GM18519 (cell line): Measurements from ENCODE around the gene UNC13D.
"Not testable (repeated sequence)": the region's sequence is repeated elsewhere in the genome, so short reads cannot be mapped to it uniquely, and the experiment has no call there.

ENCODE experiments used
- ATAC-seq: cut with Tn5 transposase; IDR thresholded peaks from one replicate; pipeline ENCODE4 v1.9.1; 2021; ENCODE audit warnings: mild to moderate bottlenecking, moderate library complexity; ENCODE audit not compliant: unreplicated experiment, low FRiP score

The UNC13D gene

DNA sequence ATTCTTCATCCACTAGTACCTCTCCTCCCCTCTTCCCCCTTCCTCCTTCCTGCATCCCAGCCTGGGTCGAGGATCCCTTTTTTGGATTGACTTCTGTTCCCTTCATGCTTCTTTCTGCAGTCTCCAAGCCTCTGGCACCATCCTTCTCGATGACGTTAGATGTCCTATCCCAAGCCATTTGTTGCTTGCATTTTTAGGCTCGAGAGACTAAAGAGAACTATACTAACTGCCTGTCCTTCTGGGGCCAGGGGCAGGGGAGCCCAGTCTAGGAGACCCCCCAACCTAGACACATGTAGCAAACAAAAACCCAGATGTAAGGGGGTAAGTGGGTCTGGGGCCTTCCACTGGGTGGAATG, 35.7 kb downstream of the UNC13D start:
- ATAC-seq = no peak

DNA sequence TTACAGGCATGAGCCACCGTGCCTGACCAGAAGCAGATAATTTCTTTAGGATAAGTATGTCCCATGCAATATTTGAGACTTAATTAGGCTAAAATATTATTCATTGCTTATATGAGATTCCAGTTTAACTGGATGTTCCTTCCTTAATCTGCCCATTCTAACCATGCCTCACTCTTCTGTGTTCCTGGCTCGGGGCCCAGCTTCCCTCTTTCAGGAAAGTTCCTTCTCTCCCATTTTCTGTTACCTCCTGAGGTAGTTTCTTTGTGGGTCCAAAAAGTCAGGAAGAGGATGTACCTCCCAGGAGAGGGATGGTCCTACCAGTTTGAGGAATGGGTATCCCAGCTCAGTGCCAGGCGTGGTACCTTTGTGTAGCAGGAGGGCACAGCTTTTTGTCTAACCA, 36.3 kb downstream of the UNC13D start:
- ATAC-seq = no peak

DNA sequence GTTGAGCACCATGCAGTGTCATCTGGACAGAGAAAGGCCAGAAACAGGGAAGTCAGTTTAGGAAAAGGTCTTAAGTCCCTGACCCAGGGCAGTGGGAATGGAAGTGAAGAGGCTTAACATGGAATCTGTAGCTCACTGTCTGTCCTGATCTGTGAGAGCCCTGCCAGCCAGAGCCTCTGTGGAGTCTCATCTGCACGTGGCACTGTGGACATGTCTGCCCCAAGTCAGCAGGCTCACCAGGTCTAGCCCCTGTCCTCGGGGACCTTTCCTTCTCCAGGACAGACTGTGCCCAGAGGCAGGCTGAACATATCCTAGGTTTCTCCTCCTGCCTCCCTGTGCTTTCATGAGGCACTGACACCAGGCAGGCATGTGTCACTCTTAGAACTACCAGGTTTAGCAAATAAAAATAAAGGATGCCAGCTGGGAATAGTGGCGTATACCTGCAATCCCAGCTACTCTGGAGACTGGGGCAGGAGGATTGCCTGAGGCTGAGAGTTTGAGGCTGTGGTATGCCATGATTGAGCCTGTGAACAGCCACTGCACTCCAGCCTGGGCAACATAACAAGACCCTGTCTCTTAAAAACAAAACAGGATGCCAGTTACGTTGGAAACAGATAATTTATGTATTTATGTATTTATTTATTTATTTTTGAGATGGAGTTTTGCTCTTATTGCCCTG, 37.2 kb downstream of the UNC13D start:
- no peak for ATAC-seq

DNA sequence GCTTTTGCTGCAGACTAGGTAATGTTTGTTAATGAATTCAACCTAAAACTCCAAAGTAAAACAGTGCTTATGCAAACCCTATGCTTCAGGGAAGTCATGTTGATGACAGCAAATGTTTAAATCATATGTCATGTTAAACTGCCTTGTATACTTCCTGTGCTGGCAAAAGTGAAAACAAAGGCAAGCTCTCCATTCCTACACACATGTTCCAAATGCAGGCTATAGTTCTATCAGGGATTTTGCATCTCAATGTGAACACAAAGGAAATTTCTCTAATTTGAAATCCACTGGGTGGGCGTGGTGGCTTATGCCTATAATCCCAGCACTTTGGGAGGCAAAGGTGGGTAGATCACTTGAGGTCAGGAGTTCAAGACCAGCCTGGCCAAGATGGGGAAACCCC, 40.3 kb downstream of the UNC13D start:
- ATAC-seq = no peak

DNA sequence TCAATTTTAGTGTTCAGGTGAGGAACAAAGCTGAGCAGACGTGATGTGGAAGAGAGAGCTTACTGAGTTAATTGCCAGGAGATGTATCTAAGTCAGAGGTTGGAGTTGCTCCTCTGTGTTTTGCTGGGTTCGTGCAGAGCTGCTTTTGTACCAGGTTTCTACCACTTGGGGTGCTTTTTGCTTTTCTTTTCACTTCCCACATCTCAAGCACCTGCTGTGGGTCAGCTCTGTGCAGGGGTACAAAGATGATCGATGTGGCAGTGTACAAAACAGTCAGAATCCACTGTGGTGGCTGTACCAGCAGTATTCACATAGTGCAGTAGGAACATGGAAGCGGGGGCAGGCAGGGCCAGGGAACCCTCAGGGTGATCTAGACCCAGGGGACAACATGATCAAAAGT, 44.8 kb downstream of the UNC13D start:
- no peak for ATAC-seq

DNA sequence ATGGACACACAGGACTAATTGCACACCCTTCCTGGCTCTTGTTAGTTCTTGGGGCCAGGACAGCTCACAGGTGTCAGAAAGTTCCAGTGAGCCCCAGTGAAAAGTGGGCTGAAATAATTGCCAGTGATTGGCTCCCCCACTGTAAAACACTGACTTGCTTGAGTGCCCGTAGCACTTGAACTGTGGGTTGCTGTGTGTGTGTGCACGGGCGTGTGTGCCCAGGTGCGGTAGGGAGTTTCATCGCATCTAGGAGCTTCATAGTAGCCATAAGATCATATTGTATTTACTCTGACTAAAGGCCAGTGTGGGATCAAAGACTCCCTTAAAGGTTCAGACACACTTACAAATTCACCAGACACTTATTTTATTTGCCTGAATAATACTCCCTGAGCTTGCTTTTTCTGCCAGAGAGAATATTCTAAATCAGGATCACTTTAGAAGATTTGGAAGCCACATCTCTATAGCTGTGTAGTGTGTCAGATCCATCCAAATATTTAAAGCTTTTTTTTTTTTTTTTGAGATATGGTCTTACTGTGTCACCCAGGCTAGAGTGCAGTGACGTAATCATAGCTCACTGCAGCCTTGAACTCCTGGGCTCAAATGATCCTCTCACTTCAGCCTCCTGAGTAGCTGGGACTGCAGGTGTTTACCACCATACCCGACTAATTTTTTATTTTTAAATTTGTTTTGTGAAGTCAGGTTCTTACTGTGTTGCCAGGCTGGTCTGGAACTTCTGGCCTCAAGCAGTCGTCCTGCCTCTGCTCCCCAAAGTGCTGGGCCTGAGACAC, 48.2 kb downstream of the UNC13D start:
- ATAC-seq = no peak

DNA sequence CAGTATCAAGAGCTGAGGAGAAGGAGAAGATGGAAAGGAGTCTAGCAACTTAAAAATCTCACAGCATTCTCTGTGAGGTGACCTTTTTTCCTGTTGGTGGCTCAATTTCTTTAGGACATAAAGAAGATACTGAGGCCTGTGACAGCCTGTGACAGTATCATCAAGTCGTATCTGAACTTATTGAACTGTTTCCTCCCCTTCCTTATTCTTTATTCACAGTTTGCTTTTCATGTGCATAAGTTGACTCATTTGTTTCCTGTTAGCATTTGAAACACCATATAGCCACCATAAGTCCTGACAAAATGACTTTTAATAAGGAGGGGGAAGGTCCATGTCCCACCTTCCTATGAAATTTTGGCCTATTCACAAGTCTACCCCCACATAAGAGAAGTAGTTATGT, 50.7 kb downstream of the UNC13D start:
- no peak for ATAC-seq

DNA sequence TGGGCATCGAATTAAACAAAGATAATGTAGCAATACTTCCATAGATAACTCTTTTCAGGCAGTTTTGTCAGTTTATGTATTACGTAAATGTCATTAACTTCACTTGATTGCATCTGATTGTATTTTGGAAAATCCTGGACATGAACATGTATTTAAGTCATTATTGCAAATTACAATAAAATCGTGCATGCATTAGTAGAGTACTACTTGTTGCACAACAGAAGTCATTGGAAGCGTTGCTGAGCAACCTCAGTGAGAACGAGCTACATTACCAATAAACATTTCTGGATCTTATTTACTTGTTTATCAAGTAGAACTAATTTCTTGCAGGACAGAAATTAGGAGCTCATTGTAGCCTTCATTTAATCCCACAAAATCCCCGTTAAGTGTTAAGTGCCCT, 53.0 kb downstream of the UNC13D start:
- ATAC-seq = no peak

DNA sequence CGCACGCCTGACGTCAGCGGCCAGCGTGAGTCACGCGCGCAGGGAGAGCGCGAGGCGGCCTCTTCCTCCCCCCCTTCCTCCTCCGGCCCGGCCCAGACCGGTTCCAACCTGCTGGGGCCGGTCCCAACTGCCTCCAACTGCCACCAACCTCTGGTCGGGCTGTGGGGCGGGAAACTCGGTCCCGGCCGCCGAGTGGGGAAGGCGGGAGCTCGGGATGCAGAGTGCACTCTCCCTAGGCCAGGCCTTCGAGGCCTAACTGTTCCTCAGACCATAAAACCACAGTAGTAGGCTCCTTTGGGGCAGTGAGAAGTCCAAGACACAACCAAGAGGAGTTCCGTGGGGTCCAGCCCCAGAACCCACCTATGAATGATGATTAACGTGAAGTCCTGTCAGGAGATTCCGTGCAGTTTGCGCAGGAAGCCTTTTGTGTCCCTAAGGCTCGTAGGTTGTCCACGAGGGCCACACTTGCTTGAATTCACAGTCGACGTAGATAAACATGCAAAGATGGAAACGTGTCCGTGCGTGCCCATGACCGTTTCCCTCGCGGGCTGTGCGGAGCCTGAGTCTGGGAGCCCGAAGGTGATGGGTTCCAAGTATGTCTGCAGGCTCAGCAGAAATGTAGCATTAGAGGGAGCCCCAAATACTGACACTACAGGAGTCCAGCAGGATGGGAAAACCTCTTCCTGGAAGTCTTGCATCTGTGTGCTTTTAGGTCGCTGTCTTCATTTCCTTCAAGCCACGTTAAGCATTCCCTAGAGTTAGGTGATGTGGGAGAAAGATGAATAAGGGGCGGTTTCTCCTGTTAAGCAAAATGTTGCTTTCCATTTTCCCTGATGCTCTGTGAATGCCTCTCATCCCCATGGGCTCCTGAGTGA, 59.0 kb downstream of the UNC13D start:
- ATAC-seq = peak; percentile 29

DNA sequence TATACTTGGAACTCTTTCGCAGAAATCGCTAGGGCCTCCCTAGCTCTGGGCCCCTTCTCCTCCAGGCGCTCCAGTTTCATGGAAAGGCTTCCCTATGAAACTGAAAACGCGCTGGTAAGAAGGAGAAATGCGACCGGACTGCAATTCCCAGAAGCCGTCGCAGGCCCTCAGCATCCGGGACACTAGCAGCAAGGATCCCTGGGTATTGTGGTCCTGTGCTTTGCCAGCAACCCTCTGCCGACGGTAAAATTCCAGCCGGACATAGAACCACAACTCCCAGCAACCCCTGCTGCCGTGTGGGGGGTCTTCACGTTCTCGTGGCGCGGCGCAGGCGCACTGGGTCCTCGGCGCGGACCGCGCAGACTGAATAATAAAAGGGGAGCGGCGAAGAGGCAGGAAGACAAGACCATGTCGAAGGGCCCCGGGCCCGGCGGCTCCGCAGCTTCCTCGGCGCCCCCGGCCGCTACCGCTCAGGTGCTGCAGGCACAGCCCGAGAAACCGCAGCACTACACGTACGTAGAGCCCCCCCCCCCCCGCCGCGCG, 59.7 kb downstream of the UNC13D start, which contains the start of gene UNK:
TSS of gene UNK (plus strand) at position 334 of the 543 bp plus-strand sequence. CDS start at position 409, 75 bp downstream.
- peak; percentile 44 for ATAC-seq

DNA sequence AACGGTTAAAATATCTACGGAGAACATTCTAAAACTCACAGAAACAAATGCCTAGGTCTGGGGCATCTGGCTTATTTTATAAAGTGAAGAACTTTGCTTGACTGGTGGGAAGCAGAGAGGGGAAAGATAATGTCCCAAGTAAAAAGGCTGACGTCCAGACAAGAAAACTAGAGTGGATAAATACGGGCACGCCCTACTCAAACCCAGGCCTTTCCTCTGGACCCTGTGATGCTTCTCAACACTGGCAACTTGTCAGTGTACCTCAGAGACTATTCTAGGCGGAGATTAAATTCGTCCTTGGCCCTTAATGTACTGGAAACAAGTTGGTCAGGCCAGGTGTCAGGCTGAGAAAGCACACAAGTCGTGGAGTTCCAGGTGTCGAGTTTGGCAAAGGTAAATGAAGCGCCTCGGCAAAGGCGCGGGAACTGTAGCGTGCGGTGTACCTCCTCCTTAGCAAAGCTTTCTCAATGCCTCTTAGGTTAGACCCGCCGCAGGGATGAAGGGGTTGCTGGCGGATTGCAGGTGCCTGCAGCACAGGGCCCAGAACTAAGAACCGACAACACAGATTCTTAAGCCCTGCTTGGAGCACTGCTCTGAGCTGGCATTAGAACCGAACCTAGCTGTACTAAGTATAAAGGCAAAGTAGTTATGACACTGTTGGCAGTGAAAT, 60.3 kb downstream of the UNC13D start:
- ATAC-seq = no peak

DNA sequence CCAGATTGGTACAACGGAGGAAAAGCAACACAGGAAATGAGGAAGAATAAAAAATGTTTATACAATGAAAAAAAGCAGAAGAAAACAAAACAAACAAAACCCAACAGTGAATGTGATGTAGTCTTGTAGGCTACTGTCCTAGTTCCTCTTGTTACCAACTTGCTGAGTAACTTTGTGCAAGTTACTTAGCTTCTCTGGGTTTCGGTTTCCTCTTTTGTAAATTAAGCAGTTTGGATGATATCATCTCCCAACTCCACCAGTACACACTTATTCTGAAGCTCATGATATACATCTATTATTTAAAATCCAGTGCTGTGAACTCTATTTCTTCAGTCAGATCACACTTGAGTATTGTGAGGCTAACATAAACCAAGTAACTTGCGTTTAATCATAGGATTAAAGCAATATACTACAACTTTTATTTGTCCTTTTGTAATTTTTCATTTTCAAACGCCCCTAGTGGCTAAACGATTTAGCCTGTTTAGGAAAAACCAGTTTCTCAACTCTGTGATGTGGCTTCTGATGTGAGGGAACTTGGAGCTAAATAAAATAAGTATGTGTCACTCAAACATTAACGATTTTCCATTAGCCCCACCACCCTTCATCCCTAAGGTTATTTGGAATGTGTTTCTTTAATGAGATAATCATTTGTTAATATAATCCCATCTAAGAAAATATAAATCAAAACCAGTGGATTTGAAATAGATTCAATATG, 61.0 kb downstream of the UNC13D start:
- ATAC-seq = no peak

DNA sequence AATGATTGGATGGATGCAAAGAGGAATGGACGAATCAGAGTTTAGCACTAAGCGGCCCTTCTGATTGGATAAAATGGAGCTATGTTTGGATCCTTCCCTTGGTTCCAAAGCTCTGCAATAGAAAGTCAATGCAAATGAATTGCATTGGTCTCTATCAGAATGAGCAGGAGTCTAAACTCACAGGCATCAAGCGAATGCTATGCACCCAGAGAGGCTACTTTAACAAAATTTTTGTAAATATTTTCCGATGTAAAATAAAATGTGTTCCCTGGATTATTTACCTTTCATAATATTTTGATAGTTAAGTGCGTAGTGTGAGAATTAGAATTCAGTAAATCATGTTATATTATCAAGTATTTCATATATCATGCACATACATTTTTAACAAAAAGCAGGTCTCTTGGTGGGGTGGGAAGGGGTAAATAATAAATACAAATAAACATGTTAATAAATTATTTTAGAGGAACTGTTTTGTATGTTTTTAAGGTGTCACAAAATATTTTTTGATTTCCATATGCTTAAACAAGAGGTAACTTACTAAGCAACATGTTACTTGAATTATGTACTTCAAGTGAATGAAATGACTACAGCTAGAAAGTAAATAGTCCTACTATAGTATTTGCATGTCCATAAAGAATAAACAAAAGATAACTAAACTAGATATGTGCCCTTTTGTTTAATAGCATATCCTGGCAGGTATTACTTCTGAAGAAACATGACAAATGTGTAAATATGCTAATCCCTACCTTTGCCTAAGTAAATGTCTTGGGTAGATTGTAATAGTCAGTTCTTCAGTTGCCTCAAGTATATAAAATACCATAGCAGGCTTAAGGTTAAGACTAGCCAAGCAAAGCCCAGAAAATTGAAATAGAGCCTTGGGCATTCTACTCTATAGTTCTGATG, 64.0 kb downstream of the UNC13D start:
- no peak for ATAC-seq

DNA sequence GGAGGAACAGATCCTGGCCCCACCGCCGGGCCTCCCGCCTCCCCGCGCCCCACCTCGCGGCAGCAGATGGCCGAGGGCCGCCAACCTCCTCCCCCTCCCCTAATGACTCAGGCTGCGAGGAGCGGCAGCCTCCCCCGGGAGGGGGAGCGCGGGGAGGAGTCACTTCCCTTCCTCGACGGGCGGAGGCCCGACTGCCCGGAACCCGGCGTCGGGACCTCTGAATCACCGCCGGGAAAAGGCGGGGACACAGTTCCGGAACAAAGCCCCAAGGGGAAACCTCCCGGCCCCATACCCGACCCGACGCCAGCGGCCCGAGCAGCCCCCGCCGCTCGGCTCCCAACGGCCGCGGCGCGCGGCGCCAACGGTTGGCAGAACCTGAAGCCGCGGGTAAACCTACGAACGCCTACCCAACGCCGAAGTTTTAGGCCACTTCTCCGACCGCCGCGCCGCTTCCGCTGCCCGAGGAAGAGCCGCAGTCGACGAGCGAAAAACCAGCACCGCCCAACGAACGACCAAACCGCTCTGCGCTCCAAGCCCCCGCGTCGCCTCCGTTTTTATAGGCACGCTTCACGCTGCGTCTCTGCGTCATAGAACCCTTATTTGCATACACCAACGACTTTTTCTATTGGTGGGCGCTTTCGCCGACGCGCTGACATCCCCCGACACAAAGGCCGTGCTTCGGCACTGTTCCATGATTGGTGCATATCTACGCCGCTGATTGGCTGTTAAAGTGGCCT, 64.8 kb downstream of the UNC13D start:
- ATAC-seq = peak; percentile 61

DNA sequence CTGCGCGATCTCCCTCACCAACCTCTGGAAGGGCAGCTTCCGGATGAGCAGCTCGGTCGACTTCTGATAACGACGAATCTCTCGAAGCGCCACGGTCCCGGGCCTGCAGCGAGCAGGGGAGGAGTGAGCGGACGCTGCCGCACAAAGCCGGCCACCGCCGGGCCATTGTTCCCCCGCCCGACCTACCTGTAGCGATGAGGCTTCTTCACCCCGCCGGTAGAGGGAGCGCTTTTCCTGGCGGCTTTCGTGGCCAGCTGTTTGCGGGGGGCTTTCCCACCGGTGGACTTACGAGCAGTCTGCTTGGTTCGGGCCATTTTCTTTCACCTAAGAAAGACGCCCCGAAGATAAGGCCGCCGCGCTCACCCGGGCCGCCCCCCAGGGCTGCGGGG, 65.3 kb downstream of the UNC13D start:
- ATAC-seq = no peak

DNA sequence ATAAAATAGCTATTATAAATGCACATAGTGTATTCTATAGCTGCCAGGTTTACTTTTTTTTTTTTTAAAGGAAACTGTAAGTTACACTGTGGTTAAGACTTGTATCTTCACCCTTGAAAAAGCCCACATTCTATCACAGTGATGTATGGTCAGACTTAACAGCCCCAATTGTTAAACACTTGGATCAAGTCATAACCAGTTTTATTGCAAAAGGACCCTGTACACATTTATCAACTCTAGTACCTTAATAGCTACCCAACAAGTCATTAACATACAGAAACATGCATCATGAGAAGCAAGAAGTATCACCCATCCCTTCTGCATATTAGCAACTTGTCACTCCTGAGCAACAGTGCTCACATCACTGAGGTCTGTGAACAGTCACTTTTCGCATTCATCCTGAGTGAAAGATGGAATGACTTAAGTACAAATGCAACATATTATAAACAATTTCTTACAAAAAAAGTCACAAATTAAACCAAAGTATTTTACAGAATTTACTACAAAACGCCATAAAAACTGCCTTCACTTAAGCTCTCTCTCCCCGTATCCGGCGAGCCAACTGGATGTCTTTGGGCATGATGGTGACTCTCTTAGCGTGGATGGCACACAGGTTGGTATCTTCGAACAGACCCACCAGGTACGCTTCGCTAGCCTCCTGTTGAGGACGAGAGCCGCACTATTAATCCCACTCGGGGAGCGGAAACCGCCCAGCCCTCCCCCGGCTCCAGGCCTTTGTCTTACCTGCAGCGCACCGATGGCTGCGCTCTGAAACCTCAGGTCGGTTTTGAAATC, 65.9 kb downstream of the UNC13D start:
- ATAC-seq = not testable (repeated sequence)

DNA sequence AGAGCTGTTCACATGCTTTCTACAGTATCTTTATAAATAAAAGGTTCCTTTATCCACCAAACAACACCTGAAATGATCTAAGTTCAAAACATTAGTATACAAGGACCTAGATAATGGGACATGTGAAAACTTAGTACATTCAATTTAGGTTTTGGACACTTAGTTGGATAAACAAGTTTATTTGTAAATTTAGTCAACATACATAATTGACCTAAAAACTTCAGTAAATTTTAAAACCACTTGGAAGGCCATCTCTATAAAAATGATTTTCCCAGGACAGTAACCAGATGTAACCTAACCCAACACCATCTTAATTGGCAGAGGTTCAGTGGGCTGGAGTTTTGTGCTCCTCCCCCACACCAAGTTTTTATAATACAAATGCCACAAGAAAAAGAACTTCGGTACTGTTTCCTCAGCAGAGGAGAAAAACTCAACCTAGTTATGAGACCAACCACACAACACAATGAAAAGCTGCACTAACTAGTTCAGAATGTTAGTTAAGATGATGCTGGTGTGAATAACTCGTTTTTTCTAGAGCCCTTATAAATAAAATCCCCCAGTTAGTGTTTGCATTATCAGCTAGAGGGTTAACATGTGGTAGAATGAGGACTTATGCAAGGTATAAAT, 66.8 kb downstream of the UNC13D start:
- ATAC-seq = no peak
